ENCODE measurements around the gene SORCS3.

GRCh38 chr10:105042906-105043552 lies 401.9 kb downstream of the SORCS3 start:
- TF ChIP-seq ZNF317 (CRISPR knock-in tag; IDR thresholded peaks at IDR 0.05; ENCODE audit: borderline replicate concordance, low read depth) (no peak), TCF7 (CRISPR knock-in tag; IDR thresholded peaks at IDR 0.05; ENCODE audit: low read depth) (no peak)

All from WTC11 (cell line).